ENCODE measurements around the gene ELMO2.

Gene ELMO2, protein sequence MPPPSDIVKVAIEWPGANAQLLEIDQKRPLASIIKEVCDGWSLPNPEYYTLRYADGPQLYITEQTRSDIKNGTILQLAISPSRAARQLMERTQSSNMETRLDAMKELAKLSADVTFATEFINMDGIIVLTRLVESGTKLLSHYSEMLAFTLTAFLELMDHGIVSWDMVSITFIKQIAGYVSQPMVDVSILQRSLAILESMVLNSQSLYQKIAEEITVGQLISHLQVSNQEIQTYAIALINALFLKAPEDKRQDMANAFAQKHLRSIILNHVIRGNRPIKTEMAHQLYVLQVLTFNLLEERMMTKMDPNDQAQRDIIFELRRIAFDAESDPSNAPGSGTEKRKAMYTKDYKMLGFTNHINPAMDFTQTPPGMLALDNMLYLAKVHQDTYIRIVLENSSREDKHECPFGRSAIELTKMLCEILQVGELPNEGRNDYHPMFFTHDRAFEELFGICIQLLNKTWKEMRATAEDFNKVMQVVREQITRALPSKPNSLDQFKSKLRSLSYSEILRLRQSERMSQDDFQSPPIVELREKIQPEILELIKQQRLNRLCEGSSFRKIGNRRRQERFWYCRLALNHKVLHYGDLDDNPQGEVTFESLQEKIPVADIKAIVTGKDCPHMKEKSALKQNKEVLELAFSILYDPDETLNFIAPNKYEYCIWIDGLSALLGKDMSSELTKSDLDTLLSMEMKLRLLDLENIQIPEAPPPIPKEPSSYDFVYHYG

DNA sequence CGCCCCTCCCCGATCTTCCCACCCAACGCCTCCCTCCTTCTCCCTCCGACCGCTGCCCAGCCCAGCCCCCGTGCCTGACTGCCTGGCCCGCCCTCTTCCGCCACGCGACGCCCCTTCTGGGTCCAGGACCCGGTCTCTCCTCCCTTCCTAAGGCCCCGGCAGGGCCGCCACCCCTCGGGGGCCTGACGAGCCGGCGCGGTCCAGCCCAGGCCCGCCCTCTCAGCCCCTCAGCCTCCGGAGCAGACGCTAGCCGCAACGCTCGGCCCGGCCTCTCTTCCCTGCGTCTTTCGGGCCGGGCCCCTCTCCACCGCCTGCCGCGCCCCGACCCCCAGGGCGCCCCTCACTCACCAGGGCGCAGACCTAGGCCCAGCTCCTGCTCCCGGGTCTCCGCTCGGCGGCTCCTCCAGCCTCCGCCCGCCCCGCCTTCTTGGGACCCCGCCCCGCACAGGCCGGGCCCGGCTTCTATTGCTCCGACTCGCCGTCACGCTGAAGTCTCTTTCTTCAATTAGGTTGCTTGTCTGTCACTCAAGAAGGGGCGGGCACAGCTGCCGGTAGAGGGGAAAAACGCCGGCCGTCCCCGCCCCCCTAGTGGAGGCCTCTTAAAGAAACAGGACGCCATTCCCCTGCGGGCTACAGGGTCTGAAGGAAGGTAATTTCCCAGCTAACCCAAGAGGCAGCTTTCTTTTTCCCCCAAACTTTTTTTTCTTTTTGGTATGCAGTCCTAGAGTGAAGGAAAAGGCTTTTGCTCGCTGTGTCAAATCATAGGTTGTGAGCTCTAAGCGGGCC lies at the start of gene ELMO2:
Gene ELMO2 (minus strand): TSS at position 416 of the 786 bp plus-strand sequence. CDS start 12,133 bp downstream, outside the sequence.
- DNase-seq, result peak; percentile 97

DNA sequence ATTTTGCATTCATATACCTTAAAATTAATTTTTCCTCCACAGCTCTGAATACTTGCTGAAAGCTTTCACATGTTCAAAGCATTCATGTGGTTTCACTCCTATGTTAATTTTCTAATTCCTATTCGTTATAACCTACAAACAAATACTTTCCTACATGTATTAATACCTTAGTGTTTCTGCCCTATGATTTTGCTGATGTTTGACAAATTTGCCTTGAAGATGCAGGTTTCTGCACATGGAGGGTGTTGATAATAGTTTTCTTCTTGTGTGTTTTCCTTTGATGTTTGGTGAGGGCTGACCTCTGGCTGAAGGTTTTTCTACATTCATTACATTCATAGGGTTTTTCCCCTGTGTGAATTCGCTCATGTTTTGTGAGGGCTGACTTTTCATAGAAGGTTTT lies 49.3 kb upstream of the ELMO2 start:
- no peak for DNase-seq

DNA sequence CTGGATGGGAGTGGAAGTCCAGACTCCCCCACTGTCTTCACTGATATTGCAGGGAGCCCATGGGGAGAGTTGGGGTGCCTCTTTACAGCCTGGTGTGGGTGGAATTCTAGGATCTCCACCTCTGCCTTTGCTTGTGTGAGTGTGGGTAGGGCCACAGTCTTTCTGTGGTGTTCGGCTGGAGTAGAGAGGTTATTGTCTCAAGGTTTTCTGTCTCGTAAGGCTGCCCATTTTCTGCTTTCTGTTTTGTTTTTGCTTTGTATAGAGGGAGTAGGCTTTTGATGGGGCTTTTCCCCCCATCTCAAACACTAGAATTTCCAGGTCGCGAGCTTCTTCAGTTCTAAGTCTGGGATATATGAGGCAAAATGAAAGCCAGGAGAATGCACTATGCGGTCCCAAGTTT lies 40.4 kb upstream of the ELMO2 start:
- no peak for DNase-seq

DNA sequence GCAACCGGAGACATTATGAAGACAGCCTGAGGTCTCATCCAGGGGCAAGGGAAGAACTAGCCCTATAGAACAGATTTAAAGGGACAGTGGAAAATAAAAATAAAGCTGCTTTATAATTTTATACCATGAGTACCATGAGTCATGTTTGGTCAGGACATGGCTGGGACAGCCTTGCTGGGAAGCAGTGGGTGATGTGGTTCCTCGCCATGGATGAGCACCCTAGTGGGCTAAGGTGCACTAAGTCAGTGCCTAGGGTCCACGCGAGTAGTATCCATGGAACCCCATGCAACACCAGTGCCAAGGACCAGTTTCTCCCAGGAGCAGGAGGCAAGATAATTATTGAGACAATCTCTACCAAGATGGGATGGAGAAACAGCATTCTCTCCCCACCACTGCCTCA lies 33.4 kb upstream of the ELMO2 start:
- no peak for DNase-seq

DNA sequence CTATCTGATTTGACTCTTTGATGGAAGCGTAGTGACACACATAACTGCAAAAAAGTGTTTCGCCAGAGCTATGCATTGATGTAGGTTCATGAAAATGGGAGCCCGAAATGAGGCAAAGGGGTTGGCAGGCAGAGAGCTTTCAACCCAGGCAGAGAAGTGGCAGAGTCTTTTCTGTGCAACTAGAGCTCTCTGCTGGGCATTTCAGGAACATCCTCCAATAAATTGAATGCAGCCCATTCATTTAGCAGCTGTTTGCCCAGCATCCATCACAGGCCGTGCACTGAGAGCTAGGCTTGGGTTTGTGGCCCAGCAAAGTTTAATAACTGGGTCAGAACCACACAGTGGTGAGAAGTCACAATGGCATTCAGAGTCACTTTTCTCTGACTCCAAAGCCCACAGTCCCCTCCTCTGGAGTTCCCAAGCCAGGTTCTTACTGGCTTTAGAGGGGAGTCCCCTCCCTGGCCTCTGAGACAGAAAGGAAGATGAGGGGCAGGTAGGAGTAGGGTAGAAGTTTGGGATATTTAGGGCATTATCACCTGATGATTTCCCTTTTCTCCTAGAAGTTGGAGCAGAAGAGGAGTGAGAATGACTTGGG lies 31.8 kb upstream of the ELMO2 start:
- peak; percentile 17 for DNase-seq

DNA sequence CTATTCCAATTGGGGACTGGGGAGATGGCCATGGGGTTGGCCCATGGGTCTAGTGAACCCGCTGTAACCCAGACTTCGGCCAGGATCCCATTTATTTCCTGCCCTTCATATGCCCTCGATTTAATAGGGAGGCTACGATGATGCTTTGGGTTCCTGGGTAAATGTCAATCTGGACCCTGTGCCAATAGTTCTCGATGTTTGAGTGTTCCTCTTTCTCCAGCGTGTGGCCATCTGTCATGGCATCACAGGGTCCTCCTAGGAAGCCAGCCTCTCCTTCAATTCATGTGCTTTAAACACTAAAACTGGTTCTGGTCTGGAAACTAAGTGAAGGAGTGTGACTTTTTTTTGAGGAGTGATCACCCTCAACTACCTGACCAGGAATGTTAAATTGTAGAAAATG lies 28.7 kb upstream of the ELMO2 start:
- DNase-seq, result no peak

DNA sequence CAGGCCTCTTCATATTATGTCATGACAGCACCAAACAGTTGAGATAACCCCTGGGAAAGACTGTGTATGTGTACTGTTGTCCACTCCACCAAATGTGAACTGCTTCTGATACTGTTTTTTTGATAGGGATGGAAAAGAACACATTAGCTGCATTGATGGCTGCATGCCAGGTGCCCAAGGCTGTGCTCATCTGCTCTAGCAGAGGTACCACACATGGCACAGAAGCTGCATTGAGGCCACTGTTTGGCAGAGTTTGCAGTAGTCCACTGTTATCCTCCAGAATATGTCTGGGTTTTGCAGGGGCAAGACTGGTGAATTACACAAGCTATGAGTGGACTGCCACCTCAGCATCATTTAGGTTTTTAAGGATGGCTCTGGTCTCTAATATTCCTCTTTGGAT lies 28.2 kb upstream of the ELMO2 start:
- no peak for DNase-seq

DNA sequence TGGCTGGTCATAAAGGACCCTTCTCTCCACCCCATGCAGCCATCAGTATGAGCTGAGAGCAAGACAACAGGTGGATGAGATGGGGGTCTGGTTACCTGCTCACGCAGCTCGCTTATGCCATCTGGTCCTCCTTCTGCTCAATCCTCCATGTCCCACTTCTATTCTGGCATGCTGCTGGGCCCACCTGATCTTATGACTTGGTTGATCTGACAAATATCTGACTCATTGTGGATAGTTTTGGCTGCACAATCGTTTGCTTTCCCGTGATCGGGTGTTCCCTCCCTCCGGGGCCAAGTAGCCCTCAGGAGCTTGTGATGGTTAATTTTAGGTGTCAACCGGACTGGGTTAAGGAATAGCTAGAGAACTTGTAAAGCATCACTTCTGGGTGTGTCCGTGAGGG lies 26.6 kb upstream of the ELMO2 start:
- DNase-seq, result no peak

DNA sequence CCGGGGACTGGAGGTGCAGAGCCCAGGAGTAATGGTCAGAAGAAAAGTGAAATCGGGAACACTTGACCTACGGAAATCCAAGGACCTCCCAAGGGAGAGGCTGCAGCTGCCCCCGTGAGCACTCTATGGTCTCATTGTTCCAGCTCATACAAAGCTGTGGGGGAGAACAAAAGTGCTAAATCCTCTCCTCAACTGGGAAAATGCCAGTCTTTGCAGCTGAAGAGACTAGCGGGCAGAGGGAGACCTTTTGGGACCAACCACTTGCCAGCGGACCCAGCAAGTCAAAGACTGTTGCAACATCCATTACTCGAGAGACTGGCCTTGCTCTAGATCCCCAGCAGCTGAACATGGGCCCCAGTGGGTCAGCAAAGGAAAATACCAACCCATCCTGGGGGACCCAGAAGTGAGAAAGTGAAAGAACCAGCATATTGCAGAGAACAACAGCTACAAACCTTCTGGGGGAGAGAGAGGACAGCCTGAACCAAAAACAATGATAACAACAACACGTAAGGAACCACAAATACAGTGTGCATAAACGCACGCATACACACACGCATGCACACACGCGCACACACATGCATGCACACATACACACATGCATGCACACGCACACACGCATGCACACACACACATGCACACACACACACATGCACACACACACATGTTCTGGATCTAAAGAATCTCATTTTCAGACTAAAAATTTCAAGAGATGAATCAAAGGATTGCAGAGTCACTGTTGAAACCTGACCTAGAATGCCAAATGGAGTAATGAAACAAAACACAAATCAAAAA lies 24.7 kb upstream of the ELMO2 start:
- DNase-seq, result no peak

DNA sequence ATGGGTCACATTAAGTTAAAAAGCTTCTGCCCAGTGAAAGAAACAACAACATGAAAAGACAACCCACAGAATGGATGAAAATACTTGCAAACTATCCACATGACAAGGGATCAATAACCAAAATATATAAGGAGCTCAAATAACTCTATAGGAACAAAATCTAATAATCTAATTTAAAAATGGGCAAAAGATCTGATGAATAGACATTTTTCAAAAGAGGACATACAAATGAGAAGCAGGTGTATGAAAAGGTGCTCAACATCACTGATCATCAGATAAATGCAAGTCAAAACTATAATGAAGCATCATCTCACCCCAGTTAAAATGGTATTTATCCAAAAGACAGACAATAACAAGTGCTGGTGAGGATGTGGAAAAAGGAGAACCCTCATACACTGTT lies 21.0 kb upstream of the ELMO2 start:
- no peak for DNase-seq

DNA sequence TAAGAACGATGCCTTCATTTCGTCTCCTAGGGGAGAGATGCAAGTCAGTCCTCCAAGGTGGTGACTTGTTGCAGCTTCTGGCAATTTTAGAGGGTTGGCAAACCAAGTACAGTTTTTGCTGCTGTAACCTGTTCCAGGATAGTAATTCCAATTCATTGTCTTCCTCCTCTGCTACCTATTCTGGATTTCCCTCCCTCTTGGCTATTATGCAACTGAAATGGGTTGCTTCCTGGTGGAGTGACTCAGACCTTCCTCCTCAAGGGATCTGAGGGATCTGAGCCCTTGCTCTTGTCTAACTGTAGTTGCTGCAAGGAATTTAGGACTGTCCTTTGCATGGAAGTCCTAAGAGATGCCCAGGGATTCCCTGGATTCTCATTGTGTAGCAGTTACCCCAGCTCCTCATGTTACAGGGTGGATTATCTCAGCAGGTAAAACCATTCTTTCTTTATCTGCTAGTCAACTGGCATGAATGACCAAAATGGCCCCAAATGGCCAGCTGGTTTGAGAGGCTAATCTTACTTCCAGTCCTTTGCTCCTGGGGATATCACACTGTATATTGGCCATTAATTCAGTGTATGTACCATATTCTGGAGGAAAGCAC lies 17.6 kb upstream of the ELMO2 start:
- DNase-seq, result no peak

DNA sequence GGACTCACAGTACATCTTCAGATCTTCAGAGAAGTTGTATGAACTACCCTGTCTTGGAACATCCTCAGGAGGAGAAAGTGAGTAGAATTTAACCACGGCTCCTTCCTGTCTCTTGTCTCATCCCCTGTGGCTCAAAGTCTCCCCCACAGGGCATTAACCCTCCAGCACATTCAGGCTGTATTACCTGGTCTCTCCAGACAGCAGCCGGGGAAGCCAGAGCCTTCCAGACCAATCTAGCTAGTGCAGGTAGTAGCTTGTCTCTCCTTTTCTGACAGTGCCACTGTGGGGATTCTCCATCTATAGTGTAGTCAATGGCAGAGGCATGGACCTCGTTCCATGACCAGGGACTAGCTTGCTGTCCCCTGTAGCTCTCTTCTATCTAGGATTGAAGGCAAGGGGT lies 16.9 kb upstream of the ELMO2 start:
- no peak for DNase-seq

DNA sequence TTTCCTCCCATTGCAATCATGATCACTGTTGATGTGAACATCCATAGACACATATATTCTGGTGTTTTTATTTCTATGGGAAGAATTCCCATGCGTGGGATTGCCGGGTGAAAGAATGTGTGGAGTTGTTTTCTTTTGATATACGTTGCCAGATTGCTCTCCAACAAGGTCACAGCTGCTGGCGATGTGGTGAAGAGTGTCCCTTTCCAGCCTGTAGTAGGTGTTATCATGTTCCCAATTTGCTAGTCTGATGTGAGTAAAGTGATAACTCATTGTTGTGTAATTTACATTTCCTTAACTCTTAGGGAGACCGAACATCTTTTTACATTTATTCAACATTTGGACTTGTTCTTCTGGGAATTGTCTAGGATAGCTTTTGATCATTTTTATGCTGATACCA lies 14.5 kb upstream of the ELMO2 start:
- DNase-seq, result no peak

DNA sequence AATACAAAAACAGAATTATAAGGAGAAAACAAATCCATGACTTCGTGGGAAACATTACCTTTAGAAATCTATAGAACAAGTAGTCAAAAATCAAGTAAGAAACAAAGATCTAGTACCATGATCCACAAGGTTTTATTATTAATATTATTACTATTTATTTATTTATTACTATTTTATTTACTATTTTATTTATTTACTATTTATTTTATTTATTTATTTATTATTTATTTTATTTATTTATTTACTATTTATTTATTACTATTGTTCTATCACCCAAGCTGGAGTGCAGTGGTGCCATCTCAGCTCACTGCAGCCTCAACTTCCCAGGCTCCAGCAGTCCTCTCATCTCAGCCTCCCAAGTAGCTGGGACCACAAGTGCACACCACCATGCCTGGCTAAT lies 13.5 kb upstream of the ELMO2 start:
- DNase-seq, result no peak

DNA sequence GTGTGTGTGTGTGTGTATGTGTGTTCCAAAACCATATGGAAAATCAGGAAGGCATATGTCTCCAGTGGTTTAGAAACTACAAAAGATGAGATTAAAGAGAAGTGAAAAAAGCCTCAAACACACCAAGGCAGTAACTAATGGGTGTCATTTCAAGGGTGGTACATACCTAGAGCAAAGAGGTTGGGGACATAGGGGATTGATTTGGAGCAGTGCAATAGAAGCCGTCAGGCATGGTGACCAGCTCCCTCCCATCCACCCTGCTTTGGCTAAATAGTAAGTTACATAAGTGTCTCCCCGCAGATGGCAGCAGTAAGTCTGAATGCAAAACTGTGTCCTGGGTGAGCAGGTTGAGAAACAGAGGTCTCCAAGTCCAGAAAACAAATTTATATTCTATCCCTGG lies 10.4 kb upstream of the ELMO2 start:
- DNase-seq, result no peak

DNA sequence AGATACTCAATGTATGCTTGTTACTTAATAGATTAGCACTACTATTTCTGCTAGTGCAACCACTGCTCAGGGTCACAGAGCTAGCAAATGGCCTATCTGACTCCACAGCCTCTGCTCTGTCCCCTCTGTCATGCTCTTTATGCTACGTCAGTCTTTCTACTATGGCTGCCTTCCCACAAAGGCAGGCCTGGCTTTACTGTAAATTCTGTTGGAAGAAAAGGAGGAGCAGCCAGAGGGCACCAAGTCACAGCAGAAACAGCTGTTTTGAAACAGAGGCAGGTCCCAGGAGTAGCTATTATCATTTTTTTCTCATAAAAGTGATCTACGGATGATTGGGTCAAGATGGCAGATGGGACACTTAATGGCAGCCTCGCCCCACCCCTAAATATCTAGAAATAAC lies 10.0 kb upstream of the ELMO2 start:
- DNase-seq, result no peak

DNA sequence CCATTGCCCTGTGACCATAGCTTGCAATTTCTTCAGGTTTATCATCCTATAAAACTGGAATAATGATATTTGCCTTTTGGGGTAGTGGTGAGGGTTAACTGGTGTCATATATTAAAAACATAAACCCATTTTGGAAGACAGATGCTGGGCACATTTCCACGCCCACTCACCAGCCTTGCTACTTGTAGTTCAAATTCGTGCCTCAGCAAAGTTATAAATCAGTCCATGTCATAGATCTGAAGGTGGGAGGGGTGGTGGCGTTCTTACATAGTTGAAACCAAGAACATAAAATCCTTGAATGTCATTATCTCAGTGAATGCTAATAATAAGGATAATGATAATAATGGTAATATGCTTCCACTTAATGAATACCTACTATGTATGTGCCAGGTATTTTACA lies 9.4 kb upstream of the ELMO2 start:
- no peak for DNase-seq

DNA sequence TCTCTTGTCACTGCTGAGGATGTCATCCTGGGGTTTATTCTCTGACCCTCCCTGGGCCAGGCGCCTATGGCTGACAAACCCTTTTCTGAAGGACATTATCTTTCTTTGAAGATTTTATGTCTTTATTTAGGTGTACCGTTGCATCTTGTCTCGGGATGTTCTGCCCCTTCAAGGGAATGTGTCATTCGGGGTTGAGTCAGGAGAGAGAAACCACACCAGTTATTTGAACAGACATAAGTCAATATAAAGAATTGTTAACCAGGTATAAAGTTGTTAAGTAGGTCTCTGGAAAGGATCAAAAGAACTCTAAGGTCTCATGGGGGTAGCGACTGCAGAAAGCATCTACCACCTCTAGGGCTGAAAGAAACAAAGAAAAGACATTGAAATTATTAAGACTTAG lies 8.2 kb upstream of the ELMO2 start:
- no peak for DNase-seq

DNA sequence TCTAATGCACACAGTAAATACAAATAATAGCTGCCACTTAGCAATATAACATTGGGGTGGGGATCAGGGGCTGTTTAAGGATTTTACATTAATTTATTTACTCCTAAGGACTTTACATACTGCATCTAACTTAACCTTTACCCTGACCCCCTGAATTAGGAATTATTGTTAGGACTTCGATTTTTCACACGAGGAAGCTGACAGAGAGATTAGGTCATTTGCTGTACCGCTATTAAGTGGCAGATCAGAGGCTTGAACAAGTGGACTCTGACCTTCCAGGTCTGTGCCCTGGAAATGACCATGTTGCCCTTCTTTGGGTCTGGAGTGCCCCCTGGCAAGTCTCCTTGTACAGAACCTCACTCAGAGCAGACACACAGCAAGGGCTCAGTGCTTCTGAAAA lies 5.2 kb upstream of the ELMO2 start:
- no peak for DNase-seq

DNA sequence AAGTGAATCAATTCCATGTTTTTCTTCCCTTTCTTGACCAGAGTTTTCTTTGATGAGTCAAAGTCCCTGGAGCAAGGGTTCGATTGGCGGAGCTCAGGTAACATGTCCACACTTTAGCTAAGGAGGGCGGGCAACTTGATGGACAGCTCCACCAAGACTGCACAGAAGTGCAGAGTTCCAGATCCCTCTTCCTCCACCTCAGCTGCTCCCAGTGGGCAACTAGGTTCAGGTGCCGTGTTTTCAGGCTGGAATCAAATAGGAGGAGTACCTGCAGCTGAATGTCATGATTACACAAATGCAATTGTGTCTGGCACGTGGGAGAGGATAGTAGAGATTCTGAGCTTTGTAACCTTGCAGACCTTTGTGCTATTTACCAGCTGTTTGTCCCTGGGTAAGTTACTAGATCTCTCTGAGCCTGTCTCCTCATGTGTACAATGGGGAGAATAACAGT lies 1.9 kb upstream of the ELMO2 start:
- DNase-seq, result no peak

DNA sequence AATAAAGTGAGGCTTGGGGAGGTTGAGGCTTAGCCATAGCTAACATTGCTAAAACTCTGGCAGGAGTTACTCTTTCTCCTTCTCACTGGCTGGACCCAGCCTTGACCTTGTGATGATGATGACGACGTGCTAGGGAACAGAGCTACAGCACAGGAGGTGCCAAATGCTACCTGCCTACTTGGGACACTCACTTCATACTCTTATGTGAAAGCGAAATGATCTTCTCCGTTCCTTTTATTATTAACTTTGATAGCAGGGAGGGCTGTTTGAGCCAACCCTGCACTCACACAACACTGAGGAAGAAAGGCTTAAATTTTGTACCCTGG lies 1.2 kb upstream of the ELMO2 start:
- no peak for DNase-seq

DNA sequence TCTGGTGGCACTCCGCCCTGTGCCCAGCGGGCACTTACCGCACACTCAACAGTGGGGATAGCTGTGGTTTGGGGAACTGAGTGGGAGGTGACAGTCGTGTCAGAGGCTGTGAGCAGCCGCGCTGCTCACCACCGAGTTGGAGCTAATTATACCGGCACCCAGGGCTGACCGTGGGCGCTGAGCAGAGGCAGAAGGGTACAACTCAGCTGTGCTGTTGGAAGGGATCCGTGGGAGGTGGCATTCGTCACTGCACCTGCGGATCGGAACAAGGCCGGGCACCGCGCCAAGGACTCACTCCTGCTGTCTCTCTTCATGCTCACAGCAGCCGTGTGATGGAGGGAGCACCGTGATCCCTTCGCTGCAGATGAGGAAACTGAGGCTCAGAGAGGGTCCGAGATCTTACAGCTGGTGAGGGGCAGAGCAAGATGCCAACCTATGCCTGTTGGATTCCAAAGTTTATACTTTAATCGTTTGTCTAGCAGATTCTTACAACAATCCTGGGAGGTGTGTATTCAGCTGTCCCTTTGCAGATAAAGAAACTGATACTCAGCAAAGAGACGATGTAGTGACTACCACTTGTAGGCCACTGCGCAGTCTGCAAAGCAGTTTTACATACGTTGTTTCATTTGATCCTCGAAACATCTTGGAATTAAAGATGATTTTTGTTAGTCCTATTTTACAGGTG lies 713 bp upstream of the ELMO2 start:
- peak; percentile 42 for DNase-seq
